ENCODE measurements around the gene KATNAL2. TPM values are rescaled to one million over a fixed set of nuclear protein-coding genes. Genes with fewer than 3 reads are reported as not detected.

Gene KATNAL2
- total RNA-seq, 2 donors from 2014 or later, result 0.31 to 0.95 TPM

- Mint-ChIP-seq H3K27ac (no peak overlapping the region), H3K36me3 (no peaks in the 10 kb centered on the region), H3K27me3 (no peaks in the 10 kb centered on the region), H3K4me1 (ENCODE audit: low read depth in 2 of 2) (peaks cover 6 to 12% of the 10 kb centered on the region in 2 donors), H3K9me3 (no peaks in the 10 kb centered on the region), H3K4me3 (no peak overlapping the region)
- DNase-seq (ENCODE audit: low spot score), result no peak
- ATAC-seq, result no peak
Measured at GRCh38 chr18:46909497-46909896, 7.9 kb upstream of the KATNAL2 start.

- Mint-ChIP-seq H3K36me3 (no peaks in the 10 kb centered on the region), H3K4me1 (ENCODE audit: low read depth in 2 of 2) (peaks cover 19 to 21% of the 10 kb centered on the region in 2 donors), H3K4me3 (no peak overlapping the region), H3K27me3 (no peaks in the 10 kb centered on the region), H3K9me3 (no peaks in the 10 kb centered on the region), H3K27ac (no peak overlapping the region)
- no peak for ATAC-seq
- no peak for DNase-seq (ENCODE audit: low spot score)
Measured at GRCh38 chr18:46910856-46911255, 6.5 kb upstream of the KATNAL2 start.

GRCh38 chr18:46915800-46916550 is 1.4 kb upstream of the KATNAL2 start:
- ATAC-seq, result no peak
- peaks cover 36 to 39% of the 10 kb centered on the region in 2 donors for H3K4me1 Mint-ChIP-seq (ENCODE audit: low read depth in 2 of 2)
- H3K9me3 Mint-ChIP-seq, result no peaks in the 10 kb centered on the region
- H3K4me3 Mint-ChIP-seq, result peak overlapping the region; percentile 90
- peak overlapping the region; percentile 64 to 81 for H3K27ac Mint-ChIP-seq
- no peak for DNase-seq (ENCODE audit: low spot score)
- H3K27me3 Mint-ChIP-seq, result no peaks in the 10 kb centered on the region
- no peaks in the 10 kb centered on the region for H3K36me3 Mint-ChIP-seq

GRCh38 chr18:46916551-46917107 is 773 bp upstream of the KATNAL2 start:
- no peak for DNase-seq (ENCODE audit: low spot score)
- Mint-ChIP-seq H3K4me3 (peak overlapping the region; percentile 90), H3K4me1 (ENCODE audit: low read depth in 2 of 2) (peaks cover 36 to 39% of the 10 kb centered on the region in 2 donors), H3K27me3 (no peaks in the 10 kb centered on the region), H3K9me3 (no peaks in the 10 kb centered on the region), H3K27ac (peak overlapping the region; percentile 64 to 81), H3K36me3 (no peaks in the 10 kb centered on the region)
- ATAC-seq, result peak; percentile 63 to 65

- no peak for DNase-seq (ENCODE audit: low spot score)
Measured at GRCh38 chr18:46917803-46918600, 600 bp downstream of the KATNAL2 start.

GRCh38 chr18:46920067-46920466 is 2.7 kb downstream of the KATNAL2 start:
- ATAC-seq, result no peak

More at GRCh38 chr18:46917803-46918600, 600 bp downstream of the KATNAL2 start:
- Mint-ChIP-seq H3K4me1 (ENCODE audit: low read depth in 2 of 2) (peaks cover 36 to 39% of the 10 kb centered on the region in 2 donors), H3K27ac (peak overlapping the region; percentile 58 to 82), H3K27me3 (no peaks in the 10 kb centered on the region), H3K9me3 (no peaks in the 10 kb centered on the region), H3K36me3 (no peaks in the 10 kb centered on the region), H3K4me3 (peak overlapping the region; percentile 90)
- ATAC-seq, result no peak

GRCh38 chr18:46920653-46921052 is 3.3 kb downstream of the KATNAL2 start:
- Mint-ChIP-seq H3K4me3 (no peak overlapping the region), H3K4me1 (ENCODE audit: low read depth in 2 of 2) (peaks cover 21% of the 10 kb centered on the region in 2 donors), H3K27ac (no peak overlapping the region), H3K36me3 (no peaks in the 10 kb centered on the region), H3K27me3 (no peaks in the 10 kb centered on the region), H3K9me3 (no peaks in the 10 kb centered on the region)
- no peak for ATAC-seq
- no peak for DNase-seq (ENCODE audit: low spot score)

More at GRCh38 chr18:46920067-46920466, 2.7 kb downstream of the KATNAL2 start:
- H3K9me3 Mint-ChIP-seq, result no peaks in the 10 kb centered on the region
- H3K4me1 Mint-ChIP-seq (ENCODE audit: low read depth in 2 of 2), result peaks cover 26 to 27% of the 10 kb centered on the region in 2 donors
- H3K27me3 Mint-ChIP-seq, result no peaks in the 10 kb centered on the region
- DNase-seq (ENCODE audit: low spot score), result no peak
- peak overlapping the region in 1 of 2 donors; percentile 40 for H3K27ac Mint-ChIP-seq
- no peaks in the 10 kb centered on the region for H3K36me3 Mint-ChIP-seq
- H3K4me3 Mint-ChIP-seq, result no peak overlapping the region

- Mint-ChIP-seq H3K9me3 (no peaks in the 10 kb centered on the region), H3K27me3 (peaks cover 8 to 27% of the 10 kb centered on the region in 2 donors), H3K4me3 (no peak overlapping the region), H3K4me1 (ENCODE audit: low read depth in 2 of 2) (no peaks in the 10 kb centered on the region), H3K27ac (no peak overlapping the region), H3K36me3 (no peaks in the 10 kb centered on the region)
- DNase-seq (ENCODE audit: low spot score) (no peak), ATAC-seq (no peak)
Measured at GRCh38 chr18:46939337-46939963, 22.0 kb downstream of the KATNAL2 start.

- DNase-seq (ENCODE audit: low spot score) (no peak), ATAC-seq (no peak)
- H3K9me3 Mint-ChIP-seq, result no peaks in the 10 kb centered on the region
- no peaks in the 10 kb centered on the region for H3K4me1 Mint-ChIP-seq (ENCODE audit: low read depth in 2 of 2)
- H3K27me3 Mint-ChIP-seq, result peaks cover 8 to 27% of the 10 kb centered on the region in 2 donors
- no peak overlapping the region for H3K4me3 Mint-ChIP-seq
- H3K27ac Mint-ChIP-seq, result no peak overlapping the region
- no peaks in the 10 kb centered on the region for H3K36me3 Mint-ChIP-seq
Measured at GRCh38 chr18:46939998-46940571, 22.7 kb downstream of the KATNAL2 start.

GRCh38 chr18:46942646-46943045 is 25.2 kb downstream of the KATNAL2 start:
- ATAC-seq, result no peak
- no peak for DNase-seq (ENCODE audit: low spot score)
- peaks cover 12 to 27% of the 10 kb centered on the region in 2 donors for H3K27me3 Mint-ChIP-seq
- no peak overlapping the region for H3K4me3 Mint-ChIP-seq
- H3K36me3 Mint-ChIP-seq, result no peaks in the 10 kb centered on the region
- H3K4me1 Mint-ChIP-seq (ENCODE audit: low read depth in 2 of 2), result no peaks in the 10 kb centered on the region
- no peak overlapping the region for H3K27ac Mint-ChIP-seq
- no peaks in the 10 kb centered on the region for H3K9me3 Mint-ChIP-seq

- Mint-ChIP-seq H3K4me3 (no peak overlapping the region), H3K9me3 (no peaks in the 10 kb centered on the region), H3K4me1 (ENCODE audit: low read depth in 2 of 2) (no peaks in the 10 kb centered on the region), H3K36me3 (no peaks in the 10 kb centered on the region), H3K27me3 (peaks cover 13 to 32% of the 10 kb centered on the region in 2 donors), H3K27ac (no peak overlapping the region)
- DNase-seq (ENCODE audit: low spot score) (peak; percentile 69), ATAC-seq (peak; percentile 94 to 95)
Measured at GRCh38 chr18:46946656-46947282, 29.4 kb downstream of the KATNAL2 start.

- Mint-ChIP-seq H3K4me1 (ENCODE audit: low read depth in 2 of 2) (peaks cover 0 to 5% of the 10 kb centered on the region in 2 donors), H3K9me3 (no peaks in the 10 kb centered on the region), H3K4me3 (no peak overlapping the region), H3K36me3 (no peaks in the 10 kb centered on the region), H3K27me3 (peaks cover 7 to 14% of the 10 kb centered on the region in 2 donors), H3K27ac (no peak overlapping the region)
- ATAC-seq, result no peak
- no peak for DNase-seq (ENCODE audit: low spot score)
Measured at GRCh38 chr18:46950064-46950656, 32.8 kb downstream of the KATNAL2 start.
